RWPE2 (cell line): ENCODE results near the gene SLC35F2.
"Not testable (repeated sequence)": the region's sequence is repeated elsewhere in the genome, so short reads cannot be mapped to it uniquely, and the experiment has no call there.

ENCODE experiments used
- ATAC-seq: fragments of 200-7000 bp; cut with Tn5 transposase; 3 replicates; pipeline ENCODE4 v1.9.1; 2021; ENCODE audit warnings: low read depth
- DNase-seq: peaks from one replicate; pipeline ENCODE4 v3.0.0-alpha.2; 2020; ENCODE audit warnings: low spot score
- H3K27ac ChIP-seq: fragments of 450-650 bp; 2 replicates; pipeline ENCODE4 v1.5.1; 2017; ENCODE audit warnings: mild to moderate bottlenecking; ENCODE audit not compliant: poor library complexity, severe bottlenecking
- H3K27me3 ChIP-seq: fragments of 250-450 bp; sonication (Bioruptor Pico); 2 replicates; pipeline ENCODE4 v1.5.1; 2021; ENCODE audit warnings: mild to moderate bottlenecking, moderate library complexity; ENCODE audit not compliant: insufficient read depth, poor library complexity, severe bottlenecking
- H3K36me3 ChIP-seq: fragments of 250-450 bp; sonication (Bioruptor Pico); 2 replicates; pipeline ENCODE4 v1.5.1; 2020; ENCODE audit warnings: low read depth, mild to moderate bottlenecking, moderate library complexity
- H3K4me1 ChIP-seq: fragments of 250-450 bp; sonication (Bioruptor Pico); 2 replicates; pipeline ENCODE4 v1.5.1; 2021; ENCODE audit warnings: mild to moderate bottlenecking, moderate library complexity; ENCODE audit not compliant: insufficient read depth, poor library complexity, severe bottlenecking
- H3K4me3 ChIP-seq: fragments of 250-450 bp; sonication (Bioruptor Pico); 2 replicates; pipeline ENCODE4 v1.5.1; 2021; ENCODE audit warnings: mild to moderate bottlenecking, moderate library complexity; ENCODE audit not compliant: severe bottlenecking
- H3K9me3 ChIP-seq: fragments of 250-450 bp; sonication (Bioruptor Pico); 2 replicates; pipeline ENCODE4 v1.5.1; 2021; ENCODE audit warnings: mild to moderate bottlenecking, moderate library complexity; ENCODE audit not compliant: severe bottlenecking
- CTCF ChIP-seq: fragments of 450-650 bp; IDR thresholded peaks from one replicate; pipeline ENCODE4 v1.5.1; 2017; ENCODE audit warnings: mild to moderate bottlenecking, moderate library complexity; ENCODE audit not compliant: poor library complexity, severe bottlenecking

SLC35F2 gene

GRCh38 chr11:107858217-107859070 lies at the start of gene SLC35F2:
TSS of gene SLC35F2 (minus strand) at chr11:107858787. CDS start at chr11:107858767, 20 bp downstream.
- Histone ChIP-seq H3K9me3 (no peaks in the 10 kb centered on the region), H3K36me3 (peaks cover 10% of the 10 kb centered on the region), H3K27me3 (no peaks in the 10 kb centered on the region), H3K27ac (peak within 1 kb of the TSS; percentile 71), H3K4me1 (no peaks in the 10 kb centered on the region), H3K4me3 (peak within 1 kb of the TSS; percentile 91)
- peak; percentile 85 for ATAC-seq
- peak; percentile 13 for TF ChIP-seq CTCF
- peak; percentile 77 for DNase-seq

- Histone ChIP-seq H3K9me3 (no peaks in the 10 kb centered on the region), H3K4me1 (no peaks in the 10 kb centered on the region), H3K36me3 (no peaks in the 10 kb centered on the region), H3K27me3 (no peaks in the 10 kb centered on the region), H3K27ac (no peak overlapping the region), H3K4me3 (no peak overlapping the region)
- no peak for TF ChIP-seq CTCF
- ATAC-seq (no peak), DNase-seq (no peak)
Measured at GRCh38 chr11:107908211-107908610, 49.6 kb upstream of the SLC35F2 start.

GRCh38 chr11:107898270-107898669 lies 39.7 kb upstream of the SLC35F2 start:
- Histone ChIP-seq H3K9me3 (no peaks in the 10 kb centered on the region), H3K4me3 (no peak overlapping the region), H3K4me1 (no peaks in the 10 kb centered on the region), H3K36me3 (no peaks in the 10 kb centered on the region), H3K27ac (no peak overlapping the region), H3K27me3 (peaks cover 3% of the 10 kb centered on the region)
- ATAC-seq (peak; percentile 80; the same call in 2 of the 3 replicates), DNase-seq (no peak)
- TF ChIP-seq CTCF, result peak; percentile 74

GRCh38 chr11:107882095-107882820 lies 23.7 kb upstream of the SLC35F2 start:
- no peak for TF ChIP-seq CTCF
- Histone ChIP-seq H3K4me3 (no peak overlapping the region), H3K27me3 (no peaks in the 10 kb centered on the region), H3K9me3 (no peaks in the 10 kb centered on the region), H3K27ac (no peak overlapping the region), H3K4me1 (no peaks in the 10 kb centered on the region), H3K36me3 (no peaks in the 10 kb centered on the region)
- no peak for DNase-seq
- no peak for ATAC-seq

- not testable (repeated sequence) for ATAC-seq
Measured at GRCh38 chr11:107881471-107881870, 22.9 kb upstream of the SLC35F2 start.

More at GRCh38 chr11:107881471-107881870, 22.9 kb upstream of the SLC35F2 start:
- not testable (repeated sequence) for H3K27ac ChIP-seq, DNase-seq, H3K4me3 ChIP-seq, H3K4me1 ChIP-seq, H3K27me3 ChIP-seq, H3K36me3 ChIP-seq, H3K9me3 ChIP-seq
